H1 (cell line): ENCODE measurements around the gene PDE9A. TPM values are rescaled to one million over a fixed set of nuclear protein-coding genes. Genes with fewer than 3 reads are reported as not detected.

Experiments used
- CHD7 ChIP-seq: fragments of 300-600 bp; sonication (generic); IDR thresholded peaks from 2 replicates; pipeline ENCODE4 v1.7.1; 2012; ENCODE audit warnings: low read length, moderate library complexity, mild to moderate bottlenecking, inconsistent platforms; ENCODE audit not compliant: insufficient replicate concordance
- KDM4A ChIP-seq: IDR thresholded peaks from one replicate; pipeline ENCODE4 v1.7.1; 2012; ENCODE audit warnings: low read depth, mild to moderate bottlenecking, moderate library complexity, low read length, inconsistent platforms; ENCODE audit not compliant: severe bottlenecking
- NRF1 ChIP-seq: IDR thresholded peaks from 2 replicates; pipeline ENCODE4 v1.6.1; 2011; ENCODE audit warnings: mild to moderate bottlenecking, low read depth, low read length, improper control_type of control experiment
- polyA plus RNA-seq, 7 experiments: library from polyadenylated mRNA; depleted of rRNA in 3 of 7; stranded (reverse) in 5 of 7; unstranded in 2 of 7; fragments of >200 nt in 5 of 7; fragments of 200-250 nt in 2 of 7; gene quantifications; 1 replicate in 5 of 7; 2 replicates in 1 of 7; 4 replicates in 1 of 7; pipeline versions ENCODE4 v1.2.1 to v1.2.3, GENCODE V29; 2011 to 2013; ENCODE audit warnings: missing spikeins in 2 of 7, mixed read lengths in 2 of 7
- total RNA-seq: library from RNA; stranded (reverse); fragmentation: NEBNext Ultra II Directional; extraction: Animal tissue kit (Norgen Biotek cat#: 25700); gene quantifications from 2 replicates; pipeline ENCODE4 v1.2.1, GENCODE V29; 2021

Gene PDE9A
- total and polyA plus RNA-seq, 2 of the 8 experiments (the other 6 are each of a cell fraction or from before 2014, with no cell fraction given): 39.2 to 45.9 TPM

GRCh38 chr21:42766739-42767560 lies 113.5 kb downstream of the PDE9A start (continued):
- no peak for TF ChIP-seq CHD7
- TF ChIP-seq KDM4A: no peak
- no peak for TF ChIP-seq NRF1
